GM23248 (cell line): ENCODE measurements around the gene LRRC75A.

Experiments used
- EZH2 ChIP-seq: fragments of 200-600 bp; sonication (generic); IDR thresholded peaks from 2 replicates; pipeline ENCODE4 v1.6.1; 2018; ENCODE audit warnings: antibody characterized with exemption, mild to moderate bottlenecking; ENCODE audit not compliant: insufficient read depth, poor library complexity, severe bottlenecking
- EZH2phosphoT487 ChIP-seq: fragments of 200-600 bp; sonication (generic); IDR thresholded peaks from 2 replicates; pipeline ENCODE4 v1.6.1; 2018; ENCODE audit warnings: antibody characterized with exemption, moderate library complexity, mild to moderate bottlenecking, low read depth; ENCODE audit not compliant: insufficient read depth

DNA sequence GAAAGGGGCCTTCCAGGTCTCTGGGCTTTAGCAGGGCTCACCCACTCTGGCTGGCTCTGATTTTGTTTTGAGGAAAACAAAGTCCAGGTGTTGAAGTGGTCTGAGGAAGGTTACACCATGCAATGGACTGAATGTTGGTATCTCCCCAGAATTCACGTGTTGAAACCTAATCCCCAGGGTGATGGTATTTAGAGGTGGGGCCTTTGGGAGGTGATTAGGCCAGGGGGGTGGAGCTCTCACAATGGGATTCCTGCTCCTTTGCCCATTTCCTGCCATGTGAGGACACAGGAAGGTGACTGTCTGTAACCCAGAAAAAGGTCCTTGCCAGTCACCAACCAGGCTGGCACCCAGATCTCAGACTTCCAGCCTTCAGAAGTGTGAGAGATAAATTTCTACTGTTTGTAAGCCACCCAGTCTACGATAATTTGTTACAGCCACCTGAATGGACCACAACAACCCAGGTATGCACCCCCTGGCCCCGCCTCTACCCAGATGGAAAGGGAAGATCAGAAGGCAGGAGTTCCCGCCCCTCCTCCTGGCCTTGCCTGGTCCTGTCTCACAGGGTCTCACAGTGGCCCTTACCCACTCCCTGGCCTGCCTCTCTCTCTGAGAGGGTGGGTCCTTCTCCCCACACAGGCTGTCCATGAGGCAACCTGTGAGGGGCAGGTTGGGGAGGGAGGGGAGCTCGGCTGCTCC is 32.0 kb downstream of the LRRC75A start:
- no peak for TF ChIP-seq EZH2phosphoT487
- TF ChIP-seq EZH2, result no peak
